RWPE2 (cell line): Measurements from ENCODE around the gene BMP8A.
A peak's percentile ranks its signal among the peaks of the same experiment; 100 is the strongest.

Source experiments
- ATAC-seq: fragments of 200-7000 bp; cut with Tn5 transposase; 3 replicates; pipeline ENCODE4 v1.9.1; 2021; ENCODE audit warnings: low read depth
- DNase-seq: peaks from one replicate; pipeline ENCODE4 v3.0.0-alpha.2; 2020; ENCODE audit warnings: low spot score
- H3K27ac ChIP-seq: fragments of 450-650 bp; 2 replicates; pipeline ENCODE4 v1.5.1; 2017; ENCODE audit warnings: mild to moderate bottlenecking; ENCODE audit not compliant: poor library complexity, severe bottlenecking
- H3K27me3 ChIP-seq: fragments of 250-450 bp; sonication (Bioruptor Pico); 2 replicates; pipeline ENCODE4 v1.5.1; 2021; ENCODE audit warnings: mild to moderate bottlenecking, moderate library complexity; ENCODE audit not compliant: insufficient read depth, poor library complexity, severe bottlenecking
- H3K36me3 ChIP-seq: fragments of 250-450 bp; sonication (Bioruptor Pico); 2 replicates; pipeline ENCODE4 v1.5.1; 2020; ENCODE audit warnings: low read depth, mild to moderate bottlenecking, moderate library complexity
- H3K4me1 ChIP-seq: fragments of 250-450 bp; sonication (Bioruptor Pico); 2 replicates; pipeline ENCODE4 v1.5.1; 2021; ENCODE audit warnings: mild to moderate bottlenecking, moderate library complexity; ENCODE audit not compliant: insufficient read depth, poor library complexity, severe bottlenecking
- H3K4me3 ChIP-seq: fragments of 250-450 bp; sonication (Bioruptor Pico); 2 replicates; pipeline ENCODE4 v1.5.1; 2021; ENCODE audit warnings: mild to moderate bottlenecking, moderate library complexity; ENCODE audit not compliant: severe bottlenecking
- H3K9me3 ChIP-seq: fragments of 250-450 bp; sonication (Bioruptor Pico); 2 replicates; pipeline ENCODE4 v1.5.1; 2021; ENCODE audit warnings: mild to moderate bottlenecking, moderate library complexity; ENCODE audit not compliant: severe bottlenecking
- TF ChIP-seq, protein P1 (sequence below): fragments of 450-650 bp; IDR thresholded peaks from one replicate; pipeline ENCODE4 v1.5.1; 2017; ENCODE audit warnings: mild to moderate bottlenecking, moderate library complexity; ENCODE audit not compliant: poor library complexity, severe bottlenecking

The BMP8A gene

DNA sequence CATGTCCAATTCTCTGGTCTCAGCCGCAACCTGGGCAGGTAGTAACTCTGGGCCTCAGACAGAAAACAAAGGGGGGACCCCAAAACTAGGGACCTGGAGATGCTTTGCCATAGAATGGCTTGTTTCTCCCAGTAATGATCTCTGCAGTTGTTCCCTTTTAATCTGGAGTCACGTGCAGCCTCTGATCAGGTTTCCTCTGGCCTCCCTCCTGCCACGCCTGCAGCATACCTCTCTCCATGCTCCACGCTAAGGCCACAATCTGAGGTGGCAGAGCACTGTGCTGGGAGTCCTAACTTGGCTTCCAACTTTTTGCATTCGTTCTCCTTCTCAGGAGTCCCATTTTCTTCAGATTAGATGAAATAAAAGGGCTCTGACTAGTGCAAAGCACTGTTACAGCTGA, 83.2 kb downstream of the BMP8A start:
- ATAC-seq = peak; percentile 51
- H3K9me3 ChIP-seq = no peaks in the 10 kb centered on the region
- no peak overlapping the region for H3K27ac ChIP-seq
- peaks cover 8% of the 10 kb centered on the region for H3K4me1 ChIP-seq
- DNase-seq = no peak
- H3K36me3 ChIP-seq = peaks cover 60% of the 10 kb centered on the region
- TF ChIP-seq, protein P1, sequence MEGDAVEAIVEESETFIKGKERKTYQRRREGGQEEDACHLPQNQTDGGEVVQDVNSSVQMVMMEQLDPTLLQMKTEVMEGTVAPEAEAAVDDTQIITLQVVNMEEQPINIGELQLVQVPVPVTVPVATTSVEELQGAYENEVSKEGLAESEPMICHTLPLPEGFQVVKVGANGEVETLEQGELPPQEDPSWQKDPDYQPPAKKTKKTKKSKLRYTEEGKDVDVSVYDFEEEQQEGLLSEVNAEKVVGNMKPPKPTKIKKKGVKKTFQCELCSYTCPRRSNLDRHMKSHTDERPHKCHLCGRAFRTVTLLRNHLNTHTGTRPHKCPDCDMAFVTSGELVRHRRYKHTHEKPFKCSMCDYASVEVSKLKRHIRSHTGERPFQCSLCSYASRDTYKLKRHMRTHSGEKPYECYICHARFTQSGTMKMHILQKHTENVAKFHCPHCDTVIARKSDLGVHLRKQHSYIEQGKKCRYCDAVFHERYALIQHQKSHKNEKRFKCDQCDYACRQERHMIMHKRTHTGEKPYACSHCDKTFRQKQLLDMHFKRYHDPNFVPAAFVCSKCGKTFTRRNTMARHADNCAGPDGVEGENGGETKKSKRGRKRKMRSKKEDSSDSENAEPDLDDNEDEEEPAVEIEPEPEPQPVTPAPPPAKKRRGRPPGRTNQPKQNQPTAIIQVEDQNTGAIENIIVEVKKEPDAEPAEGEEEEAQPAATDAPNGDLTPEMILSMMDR = no peak
- peak overlapping the region; percentile 90 for H3K4me3 ChIP-seq
- no peaks in the 10 kb centered on the region for H3K27me3 ChIP-seq
